ENCODE measurements around the gene ATAD2B.

GRCh38 chr2:23814963-23815362, 112.0 kb downstream of the ATAD2B start:
- no peak for TF ChIP-seq CTCF (IDR thresholded peaks at IDR 0.05)
- no peak for TF ChIP-seq POLR2A (IDR thresholded peaks at IDR 0.05)
